K562 treated with DMSO at 1 percent for 24 hours (cell line): ENCODE measurements around the gene THAP7. TPM values are rescaled to one million over a fixed set of nuclear protein-coding genes. Genes with fewer than 3 reads are reported as not detected.

Experiments used
- total RNA-seq: library from RNA; unstranded; fragments of 300-600 nt; gene quantifications from 2 replicates; pipeline ENCODE4 v1.2.3, GENCODE V29; 2022; ENCODE audit warnings: low read depth; ENCODE audit not compliant: insufficient read depth

THAP7 gene, protein sequence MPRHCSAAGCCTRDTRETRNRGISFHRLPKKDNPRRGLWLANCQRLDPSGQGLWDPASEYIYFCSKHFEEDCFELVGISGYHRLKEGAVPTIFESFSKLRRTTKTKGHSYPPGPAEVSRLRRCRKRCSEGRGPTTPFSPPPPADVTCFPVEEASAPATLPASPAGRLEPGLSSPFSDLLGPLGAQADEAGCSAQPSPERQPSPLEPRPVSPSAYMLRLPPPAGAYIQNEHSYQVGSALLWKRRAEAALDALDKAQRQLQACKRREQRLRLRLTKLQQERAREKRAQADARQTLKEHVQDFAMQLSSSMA
- 221 and 253 TPM in 2 replicates for total RNA-seq

DNA sequence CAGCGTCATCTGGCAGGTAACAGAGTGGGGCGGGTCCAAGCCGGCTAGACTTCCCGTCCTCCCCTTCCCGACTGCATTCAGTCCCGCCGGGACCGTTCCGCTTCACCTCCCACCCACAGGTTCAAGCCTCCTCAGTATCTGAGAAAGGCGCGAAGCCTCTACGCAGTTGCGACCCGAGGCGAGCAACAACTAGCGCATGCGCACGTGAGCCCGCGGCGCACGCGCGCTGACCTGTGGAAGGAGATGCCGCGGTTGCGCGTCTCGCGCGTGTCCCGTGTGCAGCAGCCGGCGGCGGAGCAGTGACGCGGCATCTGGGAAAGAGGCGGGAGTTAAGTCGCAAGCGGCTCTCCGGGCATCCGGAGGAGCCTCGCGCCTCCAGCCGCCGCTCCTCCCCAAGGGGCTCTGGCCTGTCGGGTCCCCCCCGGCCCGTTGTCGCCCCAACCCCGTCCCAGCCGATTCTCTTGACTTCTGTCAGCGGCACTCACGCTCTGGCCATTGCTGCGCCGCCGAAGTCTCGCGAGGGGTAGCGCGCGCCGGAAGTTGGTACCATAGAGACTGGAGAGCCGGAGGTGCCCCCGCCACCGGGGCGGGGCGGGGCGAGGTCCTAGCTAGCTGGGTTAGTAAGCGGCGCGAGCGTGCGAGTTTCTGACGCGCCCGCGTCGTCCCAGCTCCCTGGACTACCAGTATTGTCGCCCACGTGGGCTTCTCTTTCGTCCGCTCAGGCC lies at the start of gene THAP7:
THAP7 (minus strand) TSS at position 518 of the 725 bp plus-strand sequence; CDS start at position 311, 207 bp downstream.

GRCh38 chr22:21045585-21046294 lies 43.8 kb upstream of the THAP7 start, which contains the start of gene LRRC74B:
Gene LRRC74B (plus strand): TSS chr22:21045946. CDS start chr22:21045987, 41 bp downstream.

DNA sequence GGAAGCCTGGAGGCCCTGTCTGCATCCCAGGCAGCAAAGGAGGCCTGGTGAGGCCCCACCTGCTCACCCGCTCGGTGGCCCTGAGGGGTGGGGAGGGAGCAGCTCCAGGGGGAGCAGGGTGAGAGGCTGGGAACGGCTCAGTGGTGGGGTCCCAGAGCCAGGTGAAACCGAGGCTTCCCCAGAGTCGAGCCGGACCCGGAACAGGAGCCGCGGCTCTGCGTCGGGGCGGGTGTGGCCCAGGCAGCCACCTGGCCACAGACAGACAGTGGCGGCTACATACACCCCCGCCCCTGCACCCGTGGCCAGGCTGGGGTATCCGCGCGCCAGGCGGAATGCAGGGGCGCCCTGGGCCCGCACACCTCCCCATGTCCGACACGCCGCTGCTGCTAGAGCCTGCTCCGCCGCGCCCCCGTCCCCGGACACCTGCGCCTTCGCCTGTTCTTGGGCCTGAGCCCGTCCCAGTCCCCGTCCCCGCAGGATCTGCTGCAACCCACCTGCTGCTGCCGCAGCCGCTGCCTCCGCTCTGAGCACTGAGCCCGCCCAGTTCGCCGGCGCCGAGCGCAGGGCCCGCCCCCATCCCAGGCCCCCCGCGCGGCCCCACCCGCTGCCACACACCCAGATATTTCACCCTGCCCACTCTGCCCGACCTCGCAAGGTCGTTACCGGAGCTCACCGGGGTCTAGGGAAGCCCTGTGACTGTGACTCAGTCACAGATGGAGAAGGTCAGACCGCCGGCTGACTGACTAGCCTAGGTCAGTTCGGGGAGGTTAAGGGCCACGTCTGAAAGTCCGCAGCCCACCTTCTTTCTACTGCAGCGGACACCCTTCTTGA lies 30.3 kb upstream of the THAP7 start, which contains the start of gene SLC7A4:
SLC7A4 (minus strand) TSS at position 525 of the 831 bp plus-strand sequence. CDS start 749 bp downstream, outside the sequence.

GRCh38 chr22:21014726-21015465 lies 13.0 kb upstream of the THAP7 start, which contains the start of gene P2RX6:
Gene P2RX6 (plus strand): TSS chr22:21015165. CDS start chr22:21015175, 10 bp downstream.

DNA sequence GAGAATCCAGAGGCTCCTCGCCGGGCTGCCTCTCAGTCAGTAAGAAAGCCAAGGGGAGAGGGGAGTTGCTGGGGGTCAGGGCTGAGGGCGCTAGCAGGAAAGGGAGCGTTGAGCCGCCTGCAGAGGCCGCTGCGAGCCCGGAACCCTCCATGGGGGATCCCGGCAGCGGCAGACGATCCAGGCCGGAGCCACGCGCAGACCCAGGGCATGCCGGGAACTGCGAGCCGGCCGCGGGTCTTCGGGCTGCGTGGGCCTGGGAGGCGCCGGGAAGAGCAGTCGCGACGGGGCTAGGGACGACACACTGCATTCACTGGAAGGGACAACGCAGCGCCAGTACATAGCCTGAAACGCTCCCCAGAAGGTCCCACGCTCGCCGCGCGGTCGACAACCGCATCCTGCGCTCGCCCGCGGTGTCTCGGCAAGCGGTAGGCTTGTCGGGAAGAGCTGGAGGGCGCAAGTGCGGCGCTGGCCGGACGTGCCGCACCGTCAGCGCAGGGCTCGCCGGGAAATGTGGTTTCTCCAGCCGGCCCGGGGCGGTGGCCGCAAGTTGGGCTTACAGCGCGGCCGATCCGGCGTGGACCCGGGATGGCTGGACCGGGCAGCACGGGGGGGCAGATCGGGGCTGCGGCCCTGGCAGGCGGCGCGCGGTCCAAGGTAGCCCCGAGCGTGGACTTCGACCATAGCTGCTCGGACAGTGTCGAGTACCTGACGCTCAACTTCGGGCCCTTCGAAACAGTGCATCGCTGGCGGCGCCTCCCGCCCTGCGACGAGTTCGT lies 19.9 kb downstream of the THAP7 start, which contains the start of gene LZTR1:
LZTR1 (plus strand) TSS at position 511 of the 776 bp plus-strand sequence; CDS start at position 586, 75 bp downstream.

DNA sequence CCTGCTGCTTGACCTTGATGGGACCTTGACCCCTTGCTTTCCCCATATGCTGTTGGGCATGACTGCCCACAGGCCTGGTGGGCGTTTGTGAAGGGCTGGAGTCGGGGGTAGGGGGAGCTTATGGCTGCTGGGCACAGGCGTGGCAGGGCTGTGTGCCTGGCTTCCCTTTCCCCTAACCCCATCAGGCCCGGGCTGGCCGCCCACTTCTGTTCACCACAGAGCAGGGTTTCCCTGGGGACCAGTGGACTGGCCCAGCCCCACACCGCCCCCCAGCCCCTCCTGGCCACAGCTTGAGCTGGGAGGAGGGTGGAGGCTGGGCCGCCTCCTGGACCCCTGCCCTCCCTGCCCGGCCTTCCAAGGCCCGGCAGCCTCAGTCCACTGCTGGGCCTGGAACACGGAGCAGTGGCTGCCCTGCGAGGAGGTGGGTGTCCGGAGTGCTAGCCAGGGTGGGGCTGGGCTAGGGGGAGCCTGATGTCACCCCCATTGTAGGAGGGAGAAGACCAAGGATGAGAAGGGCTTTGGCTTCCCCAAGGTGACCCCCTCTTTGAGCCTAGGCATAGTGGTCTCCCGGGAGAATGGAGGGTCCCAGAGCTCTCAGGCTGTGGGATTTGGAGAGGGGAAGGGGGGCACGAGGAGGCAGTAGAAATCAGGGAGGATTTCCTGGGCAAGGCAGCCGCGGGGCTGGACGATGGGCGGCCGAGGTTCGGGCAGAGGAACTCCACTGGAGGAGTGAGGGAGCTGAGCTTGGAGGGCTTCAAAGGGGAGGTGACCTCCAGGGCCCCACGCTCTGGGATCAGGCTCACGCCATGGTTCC lies 34.8 kb downstream of the THAP7 start, which contains the start of gene AIFM3:
AIFM3 (plus strand) TSS at position 373 of the 814 bp plus-strand sequence. CDS start 690 bp downstream, outside the sequence.

Other genes starting within 250 kb of the THAP7 start
- gene SERPIND1, start 228.0 kb downstream of the THAP7 start, total RNA-seq: not detected in 2 replicates
- 240 and 257 TPM in 2 replicates for gene PI4KA, start 143.3 kb downstream of the THAP7 start, total RNA-seq
- gene SNAP29, start 143.1 kb downstream of the THAP7 start, total RNA-seq: 89.0 and 89.5 TPM in 2 replicates
- 155 and 159 TPM in 2 replicates for gene CRKL, start 84.7 kb downstream of the THAP7 start, total RNA-seq
- gene AIFM3, start 34.9 kb downstream of the THAP7 start, total RNA-seq: 0.37 TPM in 1 of 2 replicates, not detected in the other
- 76.2 and 79.8 TPM in 2 replicates for gene LZTR1, start 19.8 kb downstream of the THAP7 start, total RNA-seq
- 3.9 and 4.9 TPM in 2 replicates for gene P2RX6, start 13.0 kb upstream of the THAP7 start, total RNA-seq
- gene SLC7A4, start 30.4 kb upstream of the THAP7 start, total RNA-seq: 0.29 TPM in 1 of 2 replicates, not detected in the other
- not detected in 2 replicates for gene LRRC74B, start 43.8 kb upstream of the THAP7 start, total RNA-seq